HCT116 (cell line): ENCODE measurements around the gene CWH43. TPM values are rescaled to one million over a fixed set of nuclear protein-coding genes. Genes with fewer than 3 reads are reported as not detected.

Experiments
- ATAC-seq: fragments of 200-7000 bp; cut with Tn5 transposase; 2 replicates; pipeline ENCODE4 v1.9.1; 2020; ENCODE audit warnings: mild to moderate bottlenecking, moderate library complexity
- BruUV-seq: library from RNA; stranded (reverse); fragments of 400-500 nt; replicated peaks from 2 replicates; lab custom pipeline; 2021; lab: Mats Ljungman, UMichigan
- CTCF ChIA-PET: fragments of 300-600 bp; sonication (Branson Sonifier 250); formaldehyde crosslinking; loops from one replicate; lab custom pipeline; 2021; ENCODE audit warnings: antibody characterized with exemption; lab: Charles Lee
- POLR2A ChIA-PET: fragments of 300-600, 350-600 bp; sonication (Branson Sonifier 250); formaldehyde crosslinking; loops from one replicate; lab custom pipeline; 2021; ENCODE audit warnings: antibody characterized with exemption; lab: Charles Lee
- RAD21 ChIA-PET, 2 experiments: fragments of 300-600 bp; sonication (Branson Sonifier 250); formaldehyde crosslinking; loops; one replicate each; lab custom pipeline; 2023; ENCODE audit warnings: low total read pairs in 2 of 2; ENCODE audit not compliant: uncharacterized antibody in 2 of 2, unreplicated experiment in 2 of 2, low non-redundant PET in 1 of 2; lab: Charles Lee
- DNase-seq: peaks from one replicate; pipeline ENCODE4 v3.0.0-alpha.2; 2010; ENCODE audit warnings: low read depth, low spot score
- H2AFZ ChIP-seq: fragments of 200-600 bp; shearing (Covaris generic), sonication (generic); 2 replicates; pipeline ENCODE4 v1.6.1; 2017; ENCODE audit warnings: low read depth, mixed run types, mixed read lengths, antibody characterized with exemption, low read length; ENCODE audit not compliant: poor library complexity, severe bottlenecking
- H3K27ac ChIP-seq: 2 replicates; pipeline ENCODE4 v1.5.1; 2012; ENCODE audit warnings: low read depth, low read length
- H3K27me3 ChIP-seq: fragments of 200-600 bp; sonication (generic); 2 replicates; pipeline ENCODE4 v1.6.1; 2016; ENCODE audit warnings: mixed run types, low read length, mixed read lengths; ENCODE audit not compliant: insufficient read depth
- H3K36me3 ChIP-seq, 2 experiments: fragments of 200-500 bp in 1 of 2; fragments of 200-600 bp in 1 of 2; sonication (Bioruptor generic) in 1 of 2; sonication (generic) in 1 of 2; 2 replicates each; pipeline versions ENCODE4 v1.5.1 to v1.6.1; 2014 to 2016; ENCODE audit warnings: low read length in 2 of 2, inconsistent platforms in 1 of 2, mixed read lengths in 1 of 2, mixed run types in 1 of 2; ENCODE audit not compliant: insufficient read depth in 2 of 2, control insufficient read depth in 1 of 2
- H3K4me1 ChIP-seq, 2 experiments: fragments of 200-600 bp in 1 of 2; sonication (generic) in 1 of 2; 2 replicates each; pipeline versions ENCODE4 v1.5.1 to v1.6.1; 2012 to 2017; ENCODE audit warnings: low read length in 2 of 2, inconsistent platforms in 1 of 2, mild to moderate bottlenecking in 1 of 2, mixed read lengths in 1 of 2, mixed run types in 1 of 2, moderate library complexity in 1 of 2; ENCODE audit not compliant: insufficient read depth in 2 of 2, control insufficient read depth in 1 of 2
- H3K4me2 ChIP-seq: fragments of 200-600 bp; sonication (generic); 2 replicates; pipeline ENCODE4 v1.6.1; 2017; ENCODE audit warnings: mixed run types, low read length, mixed read lengths
- H3K4me3 ChIP-seq, 2 experiments: fragments of 200-600 bp in 1 of 2; sonication (generic) in 1 of 2; replicated peaks in 1 of 2; 2 replicates each; pipeline ENCODE4 v1.5.1; 2011 to 2016; ENCODE audit warnings: low read length in 2 of 2, control low read depth in 1 of 2, low read depth in 1 of 2, mild to moderate bottlenecking in 1 of 2, mixed read lengths in 1 of 2, mixed run types in 1 of 2
- H3K79me2 ChIP-seq: fragments of 200-600 bp; sonication (generic); 2 replicates; pipeline ENCODE4 v1.6.1; 2017; ENCODE audit warnings: mild to moderate bottlenecking, mixed run types, low read length, moderate library complexity, mixed read lengths; ENCODE audit not compliant: insufficient read depth
- H3K9ac ChIP-seq: fragments of 200-600 bp; sonication (generic); 2 replicates; pipeline ENCODE4 v1.6.1; 2016; ENCODE audit warnings: low read length, mixed read lengths
- H3K9me2 ChIP-seq: fragments of 200-600 bp; sonication (generic), shearing (Covaris generic); 2 replicates; pipeline ENCODE4 v1.6.1; 2017; ENCODE audit warnings: mixed run types, mild to moderate bottlenecking, moderate library complexity; ENCODE audit not compliant: insufficient read depth
- H3K9me3 ChIP-seq, 2 experiments: fragments of 200-500 bp in 1 of 2; fragments of 200-600 bp in 1 of 2; sonication (Bioruptor generic) in 1 of 2; sonication (generic) in 1 of 2; 2 replicates each; pipeline ENCODE4 v1.6.1; 2014 to 2017; ENCODE audit warnings: low read length in 2 of 2, mixed read lengths in 2 of 2, inconsistent platforms in 1 of 2, low read depth in 1 of 2, mild to moderate bottlenecking in 1 of 2, mixed run types in 1 of 2, moderate library complexity in 1 of 2; ENCODE audit not compliant: control insufficient read depth in 1 of 2, insufficient read depth in 1 of 2
- H4K20me1 ChIP-seq: fragments of 200-600 bp; sonication (generic), shearing (Covaris generic); 2 replicates; pipeline ENCODE4 v1.6.1; 2017; ENCODE audit warnings: mixed run types, mild to moderate bottlenecking, moderate library complexity; ENCODE audit not compliant: insufficient read depth
- ATF3 ChIP-seq: IDR thresholded peaks from 2 replicates; pipeline ENCODE4 v1.6.1; 2012
- CBX3 ChIP-seq: IDR thresholded peaks from 2 replicates; pipeline ENCODE4 v1.6.1; 2012; ENCODE audit warnings: low read depth
- CEBPB ChIP-seq: IDR thresholded peaks from 2 replicates; pipeline ENCODE4 v1.6.1; 2012; ENCODE audit warnings: low read depth
- EGR1 ChIP-seq: IDR thresholded peaks from 2 replicates; pipeline ENCODE4 v1.6.1; 2012; ENCODE audit warnings: low read depth
- EZH2 ChIP-seq: fragments of 200-600 bp; sonication (generic); IDR thresholded peaks from 2 replicates; pipeline ENCODE4 v1.6.1; 2017; ENCODE audit warnings: antibody characterized with exemption, mixed run types
- FOSL1 ChIP-seq: IDR thresholded peaks from 2 replicates; pipeline ENCODE4 v1.6.1; 2012; ENCODE audit warnings: low read depth
- JUND ChIP-seq: IDR thresholded peaks from 2 replicates; pipeline ENCODE4 v1.6.1; 2012
- MAX ChIP-seq: IDR thresholded peaks from 2 replicates; pipeline ENCODE4 v1.6.1; 2012
- POLR2AphosphoS5 ChIP-seq: IDR thresholded peaks from 2 replicates; pipeline ENCODE4 v1.6.1; 2011; ENCODE audit warnings: mild to moderate bottlenecking, low read depth, low read length, moderate library complexity
- RAD21 ChIP-seq: IDR thresholded peaks from 2 replicates; pipeline ENCODE4 v1.6.1; 2012; ENCODE audit warnings: low read depth, mild to moderate bottlenecking
- REST ChIP-seq: IDR thresholded peaks from 2 replicates; pipeline ENCODE4 v1.6.1; 2012; ENCODE audit warnings: low read depth
- SP1 ChIP-seq: IDR thresholded peaks from 2 replicates; pipeline ENCODE4 v1.6.1; 2012; ENCODE audit warnings: low read depth
- SRF ChIP-seq: IDR thresholded peaks from 2 replicates; pipeline ENCODE4 v1.6.1; 2012; ENCODE audit warnings: low read depth
- ZFX ChIP-seq: fragments of 450-650 bp; IDR thresholded peaks from 2 replicates; pipeline ENCODE4 v1.6.1; 2017
- intact Hi-C: fragments of 100-400 bp; cut with micrococcal nuclease; formaldehyde crosslinking; loops from 2 replicates; pipeline ENCODE4 v1.10.0; 2022
- total RNA-seq: library from RNA; stranded (reverse); gene quantifications from one replicate; pipeline ENCODE4 v1.2.1, GENCODE V29; 2021; ENCODE audit not compliant: unreplicated experiment

Gene CWH43
- total RNA-seq, 1 experiment from 2014 or later, result not detected

- no peak for TF ChIP-seq ZFX
- TF ChIP-seq CBX3, result no peak
Observed at GRCh38 chr4:48938831-48939230, 47.2 kb upstream of the CWH43 start (continued).

GRCh38 chr4:48939785-48940184 lies 46.3 kb upstream of the CWH43 start:
- TF ChIP-seq RAD21 (no peak), ATF3 (peak; percentile 76), EGR1 (no peak), FOSL1 (peak; percentile 87), MAX (peak; percentile 12; the same call in 1 of the 2 replicates), CEBPB (peak; percentile 82), CBX3 (0 out of 2 replicates have a peak, but pooled peaks have one; percentile 46), SP1 (peak; percentile 57), JUND (peak; percentile 77), EZH2 (no peak), REST (no peak), SRF (peak; percentile 57), POLR2AphosphoS5 (peak; percentile 24; the same call in 1 of the 2 replicates)
- intact Hi-C loops, result loop anchor here (5.0 kb wide), 1 partner anchor 107 kb away; the partner anchor contains the start of gene OCIAD1
- peaks cover 7 to 20% of the 10 kb centered on the region in 2 experiments for H3K4me1 ChIP-seq
- H3K9ac ChIP-seq, result no peak overlapping the region
- RAD21 ChIA-PET, result no interaction called here
- no peaks in the 10 kb centered on the region for H4K20me1 ChIP-seq
- no peak overlapping the region for H3K4me3 ChIP-seq
- no peak for ATAC-seq
- POLR2A ChIA-PET, result no interaction called here
- H2AFZ ChIP-seq, result no peak overlapping the region
- H3K4me2 ChIP-seq, result 0 out of 2 replicates have a peak overlapping the region, but pooled peaks have one; percentile 8
- H3K9me3 ChIP-seq, result no peaks in the 10 kb centered on the region
- no peaks in the 10 kb centered on the region for H3K27me3 ChIP-seq
- no peaks in the 10 kb centered on the region for H3K79me2 ChIP-seq
- no peak for DNase-seq
- CTCF ChIA-PET, result no interaction called here
- H3K27ac ChIP-seq, result no peak overlapping the region
- BruUV-seq, result no TSS peak
- no peaks in the 10 kb centered on the region for H3K36me3 ChIP-seq
- no peaks in the 10 kb centered on the region for H3K9me2 ChIP-seq
